Smooth muscle cell of the umbilical artery (primary cell): ENCODE data around the gene YBX1. TPM values are rescaled to one million over a fixed set of nuclear protein-coding genes. Genes with fewer than 3 reads are reported as not detected.

ENCODE experiments used
- total RNA-seq: library from RNA; depleted of rRNA; stranded (reverse); fragments of >200 nt; gene quantifications from 2 replicates; pipeline ENCODE4 v1.2.3, GENCODE V29; 2014

Gene YBX1
- 516 and 899 TPM in 2 replicates for total RNA-seq

DNA sequence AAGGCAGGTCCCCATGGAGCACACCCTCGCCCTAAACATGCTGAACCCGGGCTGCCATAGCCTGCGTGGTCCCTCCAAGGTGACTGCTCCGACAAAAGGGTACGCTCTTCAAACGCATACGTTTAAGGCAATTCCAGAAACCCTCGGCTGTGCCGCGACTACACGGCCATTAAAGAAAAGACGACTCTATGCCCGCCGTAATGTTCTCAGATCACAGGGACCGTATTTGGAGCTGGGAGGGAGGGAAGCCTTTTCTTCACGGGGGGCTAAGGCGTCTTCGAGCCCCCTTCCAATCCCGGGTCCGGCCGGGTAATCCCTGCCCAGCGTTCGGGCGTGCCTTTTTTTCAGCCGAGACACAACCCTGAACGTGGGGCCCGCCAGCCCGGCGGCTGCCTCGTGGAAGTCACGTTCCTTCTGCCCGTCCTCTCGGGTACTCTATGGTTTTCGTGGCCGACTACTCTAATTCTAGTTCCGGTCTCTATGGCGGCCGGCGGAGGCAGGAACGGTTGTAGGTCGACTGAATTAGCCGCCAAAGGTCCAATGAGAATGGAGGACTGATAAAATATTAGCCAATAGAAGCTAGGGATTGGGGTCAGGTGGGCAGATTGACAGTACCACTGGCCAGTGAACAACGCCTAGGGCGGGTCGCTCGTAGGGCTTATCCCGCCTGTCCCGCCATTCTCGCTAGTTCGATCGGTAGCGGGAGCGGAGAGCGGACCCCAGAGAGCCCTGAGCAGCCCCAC, at the start of gene YBX1:
TSS of gene YBX1 (plus strand) at position 678 of the 743 bp plus-strand sequence. CDS start 148 bp downstream, outside the sequence.

DNA sequence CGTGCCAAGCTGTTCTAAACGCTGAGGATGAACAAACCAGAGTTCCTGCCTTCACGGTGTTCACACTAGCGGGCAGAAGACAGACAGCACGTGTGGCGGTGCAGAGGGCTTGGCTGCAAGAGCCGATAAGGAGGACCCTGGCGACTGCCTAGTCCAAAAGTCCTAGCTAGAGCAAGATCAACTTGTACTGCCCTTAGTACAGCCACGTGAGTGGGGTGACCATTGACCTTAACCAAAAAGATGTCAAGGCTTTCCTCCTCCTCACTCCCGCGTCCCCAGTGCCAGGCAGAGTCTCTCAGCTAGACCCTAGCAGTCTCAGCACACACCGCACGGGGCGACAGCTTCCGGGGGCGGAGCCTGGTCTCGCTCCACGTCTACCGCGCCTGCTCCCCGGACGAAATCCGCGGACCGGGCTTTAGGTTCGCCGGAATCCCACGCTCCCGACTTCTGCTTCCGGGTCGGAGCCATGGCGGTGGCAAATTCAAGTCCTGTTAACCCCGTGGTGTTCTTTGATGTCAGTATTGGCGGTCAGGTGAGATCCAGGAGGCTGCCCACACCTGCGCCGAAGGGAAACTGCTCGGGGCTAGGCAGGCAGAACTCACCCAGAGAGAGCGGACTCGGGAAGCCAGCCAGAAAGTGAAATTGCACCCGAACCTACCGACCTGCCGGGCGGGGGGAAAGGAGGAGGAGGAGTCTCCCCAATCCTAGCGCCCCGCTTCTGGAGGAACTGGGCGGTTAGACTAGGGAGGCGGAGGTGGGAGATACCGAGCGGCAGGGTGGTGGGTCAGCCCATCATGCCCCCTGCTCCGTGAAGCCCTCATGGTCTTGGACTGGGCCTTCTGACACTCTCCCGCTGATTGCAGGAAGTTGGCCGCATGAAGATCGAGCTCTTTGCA, 24.0 kb upstream of the YBX1 start, which contains the start of gene PPIH:
TSS of gene PPIH (plus strand) at position 443 of the 896 bp plus-strand sequence. CDS start at position 467, 24 bp downstream.

DNA sequence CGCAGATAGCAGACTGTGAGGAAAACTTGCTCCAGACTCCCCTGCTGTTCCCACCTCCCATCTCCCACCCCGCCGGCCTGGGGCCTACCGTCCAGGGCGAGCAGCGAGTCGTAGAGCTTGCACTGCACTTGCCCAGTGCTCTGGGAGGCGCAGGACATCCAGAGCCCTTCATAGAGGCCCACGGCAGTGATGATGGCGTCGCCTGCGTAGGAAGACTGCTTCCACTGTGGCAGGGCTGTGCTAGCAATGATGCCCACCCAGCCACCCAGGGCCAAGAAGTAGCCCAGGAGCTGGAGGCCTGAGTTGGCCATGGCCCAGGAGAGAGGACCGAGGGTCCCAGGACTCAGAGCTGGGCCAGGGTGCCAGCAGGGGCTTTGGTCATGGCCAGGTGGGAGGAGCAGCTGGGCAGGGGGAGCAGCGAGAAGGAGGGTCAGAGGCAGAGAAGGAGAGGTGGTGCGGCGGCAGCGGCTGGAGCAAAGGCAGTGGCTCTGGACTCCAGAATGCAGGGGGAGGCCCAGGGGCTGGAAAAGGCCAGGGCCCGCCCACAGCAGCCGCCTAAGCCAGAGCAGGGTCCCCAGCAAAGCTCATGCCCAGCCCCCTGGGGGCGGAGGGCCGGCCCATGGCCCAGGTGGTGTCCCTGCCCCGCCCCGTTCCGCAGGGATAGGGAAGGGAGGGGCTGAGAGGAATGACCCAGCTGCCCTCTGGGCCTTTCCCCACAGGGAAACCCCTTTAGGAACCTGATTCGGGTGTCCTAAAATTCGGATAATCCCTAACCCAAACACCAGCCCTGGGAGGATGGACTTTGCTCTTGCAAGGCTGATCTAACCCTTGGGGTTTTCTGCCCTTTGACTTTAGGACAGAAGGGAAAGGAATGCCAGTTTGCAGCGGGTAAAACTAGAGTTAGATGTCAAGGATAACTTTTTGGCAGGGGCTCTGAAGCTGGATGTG, 57.8 kb downstream of the YBX1 start, which contains the start of gene CLDN19:
TSS of gene CLDN19 (minus strand) at position 484 of the 948 bp plus-strand sequence. CDS start at position 311, 173 bp downstream.

Other genes starting within 250 kb of the YBX1 start
- 0.18 and 0.30 TPM in 2 replicates for gene ZMYND12, start 226.4 kb upstream of the YBX1 start, total RNA-seq
- gene PPCS, start 225.9 kb upstream of the YBX1 start, total RNA-seq: 24.9 and 26.1 TPM in 2 replicates
- gene CCDC30, start 219.1 kb upstream of the YBX1 start, total RNA-seq: 0.69 and 0.89 TPM in 2 replicates
- gene PPIH, start 24.0 kb upstream of the YBX1 start, total RNA-seq: 18.7 and 22.4 TPM in 2 replicates
- gene CLDN19, start 57.8 kb downstream of the YBX1 start, total RNA-seq: not detected in 2 replicates
- gene P3H1, start 84.6 kb downstream of the YBX1 start, total RNA-seq: 348 and 453 TPM in 2 replicates
- 2.7 and 3.7 TPM in 2 replicates for gene C1orf50, start 84.8 kb downstream of the YBX1 start, total RNA-seq
- not detected in 2 replicates for gene TMEM269, start 102.6 kb downstream of the YBX1 start, total RNA-seq
- 13.0 and 14.0 TPM in 2 replicates for gene ERMAP, start 134.7 kb downstream of the YBX1 start, total RNA-seq
- gene SVBP, start 135.0 kb downstream of the YBX1 start, total RNA-seq: 5.9 and 9.5 TPM in 2 replicates
- gene ZNF691, start 164.2 kb downstream of the YBX1 start, total RNA-seq: 8.6 and 9.2 TPM in 2 replicates